WTC11 (cell line): ENCODE measurements around the gene PLEKHA5. TPM values are rescaled to one million over a fixed set of nuclear protein-coding genes. Genes with fewer than 3 reads are reported as not detected.

Experiments
- ATAC-seq: fragments of 200-7000 bp; cut with Tn5 transposase; 2 replicates; pipeline ENCODE4 v1.10.0; 2021; ENCODE audit warnings: mild to moderate bottlenecking, moderate library complexity
- CTCF ChIA-PET: fragments of 300-600 bp; sonication (Branson Sonifier 250); formaldehyde crosslinking; loops from one replicate; lab custom pipeline; 2021; ENCODE audit warnings: antibody characterized with exemption; lab: Charles Lee
- POLR2A ChIA-PET: fragments of 350-600 bp; sonication (Branson Sonifier 250); formaldehyde crosslinking; loops from one replicate; lab custom pipeline; 2021; ENCODE audit warnings: antibody characterized with exemption; lab: Charles Lee
- DNase-seq: peaks from one replicate; pipeline ENCODE4 v3.0.0; 2021; ENCODE audit warnings: low spot score
- H3K27ac Mint-ChIP-seq: 2 replicates; pipeline ENCODE4 v1.8.0; 2021; ENCODE audit warnings: mixed read lengths
- H3K27me3 Mint-ChIP-seq: 2 replicates; pipeline ENCODE4 v1.8.0; 2021; ENCODE audit warnings: low read depth, mild to moderate bottlenecking, moderate library complexity, mixed read lengths
- H3K36me3 Mint-ChIP-seq: 2 replicates; pipeline ENCODE4 v1.8.0; 2021; ENCODE audit warnings: mixed read lengths
- H3K4me1 Mint-ChIP-seq: 2 replicates; pipeline ENCODE4 v1.8.0; 2022; ENCODE audit warnings: mixed read lengths
- H3K4me3 Mint-ChIP-seq: 2 replicates; pipeline ENCODE4 v1.8.0; 2021; ENCODE audit warnings: mild to moderate bottlenecking, moderate library complexity, mixed read lengths
- H3K9me3 Mint-ChIP-seq: 2 replicates; pipeline ENCODE4 v1.8.0; 2021; ENCODE audit warnings: mixed read lengths
- ATF2 ChIP-seq: sonication (generic); formaldehyde crosslinking; IDR thresholded peaks from 2 replicates; pipeline ENCODE4 v1.8.1; 2022; ENCODE audit warnings: low read depth, missing genetic modification reagents, borderline replicate concordance
- CBFB ChIP-seq: sonication (generic); formaldehyde crosslinking; IDR thresholded peaks from 2 replicates; pipeline ENCODE4 v1.8.1; 2022; ENCODE audit warnings: mild to moderate bottlenecking, low read depth, missing genetic modification reagents
- CREM ChIP-seq: sonication (generic); formaldehyde crosslinking; IDR thresholded peaks from 2 replicates; pipeline ENCODE4 v1.8.1; 2022; ENCODE audit warnings: mild to moderate bottlenecking, missing genetic modification reagents, moderate library complexity
- GRHL2 ChIP-seq: fragments of 250-450 bp; sonication (Bioruptor Pico); IDR thresholded peaks from 2 replicates; pipeline ENCODE4 v1.8.0; 2022; ENCODE audit warnings: mild to moderate bottlenecking, moderate library complexity; ENCODE audit not compliant: insufficient replicate concordance, severe bottlenecking
- IRF1 ChIP-seq: sonication (generic); formaldehyde crosslinking; IDR thresholded peaks from 2 replicates; pipeline ENCODE4 v1.8.0; 2023; ENCODE audit warnings: missing genetic modification reagents
- KAT7 ChIP-seq: sonication (generic); formaldehyde crosslinking; IDR thresholded peaks from 2 replicates; pipeline ENCODE4 v1.8.1; 2023; ENCODE audit warnings: missing genetic modification reagents, mild to moderate bottlenecking, borderline replicate concordance
- MXD4 ChIP-seq: fragments of 250-450 bp; sonication (Bioruptor Pico); IDR thresholded peaks from 2 replicates; pipeline ENCODE4 v1.8.0; 2021; ENCODE audit warnings: mild to moderate bottlenecking, moderate library complexity, borderline replicate concordance
- PRDM15 ChIP-seq: sonication (generic); formaldehyde crosslinking; IDR thresholded peaks from 2 replicates; pipeline ENCODE4 v1.8.0; 2022; ENCODE audit warnings: missing genetic modification reagents
- STAT6 ChIP-seq: sonication (generic); formaldehyde crosslinking; conservative IDR thresholded peaks from 2 replicates; pipeline ENCODE4 v1.8.1; 2023; ENCODE audit warnings: mild to moderate bottlenecking, low read depth, missing genetic modification reagents, moderate library complexity
- TEAD1 ChIP-seq: sonication (generic); formaldehyde crosslinking; IDR thresholded peaks from 2 replicates; pipeline ENCODE4 v1.8.0; 2022; ENCODE audit warnings: mild to moderate bottlenecking, missing genetic modification reagents
- USF1 ChIP-seq: sonication (generic); formaldehyde crosslinking; IDR thresholded peaks from 2 replicates; pipeline ENCODE4 v1.8.0; 2022; ENCODE audit warnings: mild to moderate bottlenecking, missing genetic modification reagents
- ZNF232 ChIP-seq: sonication (generic); formaldehyde crosslinking; IDR thresholded peaks from 2 replicates; pipeline ENCODE4 v1.8.0; 2022; ENCODE audit warnings: mild to moderate bottlenecking, missing genetic modification reagents
- ZNF263 ChIP-seq: sonication (generic); formaldehyde crosslinking; IDR thresholded peaks from 2 replicates; pipeline ENCODE4 v1.8.1; 2022; ENCODE audit warnings: low read depth, mild to moderate bottlenecking, moderate library complexity, missing genetic modification reagents
- ZNF281 ChIP-seq: sonication (generic); formaldehyde crosslinking; IDR thresholded peaks from 2 replicates; pipeline ENCODE4 v1.8.0; 2023; ENCODE audit warnings: mild to moderate bottlenecking, missing genetic modification reagents
- ZNF425 ChIP-seq: fragments of 250-450 bp; sonication (Bioruptor Pico); conservative IDR thresholded peaks from 2 replicates; pipeline ENCODE4 v1.9.0; 2021; ENCODE audit warnings: mild to moderate bottlenecking
- ZNF532 ChIP-seq: fragments of 250-450 bp; sonication (Bioruptor Pico); IDR thresholded peaks from 2 replicates; pipeline ENCODE4 v1.9.0; 2021; ENCODE audit warnings: mild to moderate bottlenecking, borderline replicate concordance
- total RNA-seq: library from RNA; stranded (reverse); gene quantifications from 3 replicates; pipeline ENCODE4 v1.2.3, GENCODE V29; 2021

Gene PLEKHA5
- total RNA-seq, 1 experiment from 2014 or later = 61.1 TPM

- ChIA-PET POLR2A (no interaction called here), CTCF (no interaction called here)
- ATAC-seq (no peak), DNase-seq (no peak)
- no peak overlapping the region for H3K4me3 Mint-ChIP-seq
- H3K36me3 Mint-ChIP-seq = peaks cover 6% of the 10 kb centered on the region
- no peak for TF ChIP-seq GRHL2
- no peak for TF ChIP-seq IRF1
- TF ChIP-seq TEAD1 (CRISPR knock-in tag) = no peak
- no peak for TF ChIP-seq ZNF232 (CRISPR knock-in tag)
- TF ChIP-seq ATF2 (CRISPR knock-in tag) = no peak
- TF ChIP-seq CBFB (CRISPR knock-in tag) = no peak
- no peak for TF ChIP-seq ZNF425 (CRISPR knock-in tag)
- no peak for TF ChIP-seq STAT6
- no peak for TF ChIP-seq ZNF263 (CRISPR knock-in tag)
- no peak for TF ChIP-seq MXD4
- no peak for TF ChIP-seq PRDM15 (CRISPR knock-in tag)
- H3K27ac Mint-ChIP-seq = no peak overlapping the region
- no peaks in the 10 kb centered on the region; the same call in 1 of the 2 replicates for H3K4me1 Mint-ChIP-seq
- no peaks in the 10 kb centered on the region for H3K27me3 Mint-ChIP-seq
- peaks cover 4% of the 10 kb centered on the region; the same call in 1 of the 2 replicates for H3K9me3 Mint-ChIP-seq
These were observed 181.6 kb downstream of the PLEKHA5 start for GRCh38 chr12:19311165-19311564.

- H3K27me3 Mint-ChIP-seq = no peaks in the 10 kb centered on the region
- ChIA-PET POLR2A (no interaction called here), CTCF (no interaction called here)
- ATAC-seq = no peak
- H3K36me3 Mint-ChIP-seq = no peaks in the 10 kb centered on the region
- peak overlapping the region; percentile 1; the same call in 1 of the 2 replicates for H3K27ac Mint-ChIP-seq
- no peak overlapping the region for H3K4me3 Mint-ChIP-seq
- no peak for DNase-seq
- H3K9me3 Mint-ChIP-seq = no peaks in the 10 kb centered on the region
- H3K4me1 Mint-ChIP-seq = no peaks in the 10 kb centered on the region; the same call in 1 of the 2 replicates
- TF ChIP-seq KAT7 (CRISPR knock-in tag) = no peak
- TF ChIP-seq ZNF532 (CRISPR knock-in tag) = no peak
- TF ChIP-seq ZNF281 = no peak
- no peak for TF ChIP-seq USF1 (CRISPR knock-in tag)
- no peak for TF ChIP-seq CREM (CRISPR knock-in tag)
- TF ChIP-seq ZNF232 (CRISPR knock-in tag) = no peak
These were observed 183.1 kb downstream of the PLEKHA5 start for GRCh38 chr12:19312637-19313036.
